Measurements from ENCODE around the gene GNG3. TPM values are rescaled to one million over a fixed set of nuclear protein-coding genes. Genes with fewer than 3 reads are reported as not detected.

Gene GNG3
- total and polyA plus RNA-seq, 2 of the 8 experiments (the other 6 are each of a cell fraction or from before 2014, with no cell fraction given), result 4.9 to 12.1 TPM

- Histone ChIP-seq H3K14ac (ENCODE audit: insufficient read length) (no peak overlapping the region), H2AK5ac (ENCODE audit: low read depth, low read length) (no peak overlapping the region), H3K79me2 (ENCODE audit: control insufficient read depth in 1 of 2, insufficient read depth in 2 of 2, low read length in 2 of 2) (peaks cover 0 to 12% of the 10 kb centered on the region in 2 experiments; a peak in 2 of 4 replicates), H3K23ac (ENCODE audit: insufficient read length) (no peak overlapping the region), H3K79me1 (ENCODE audit: low read depth, low read length) (peaks cover 2% of the 10 kb centered on the region; the same call in 1 of the 2 replicates), H3K27me3 (replicated peaks in 1 of 4; ENCODE audit: control insufficient read depth in 3 of 4, extremely low read depth in 1 of 4, insufficient read depth in 3 of 4, low read length in 3 of 4) (no peaks in the 10 kb centered on the region), H3K27ac (ENCODE audit: low read depth, low read length) (no peak overlapping the region), H3K9ac (replicated peaks in 1 of 4; ENCODE audit: extremely low read depth in 1 of 4, low read depth in 3 of 4, low read length in 3 of 4) (no peak overlapping the region), H4K8ac (ENCODE audit: extremely low read depth, insufficient read depth, low read length) (no peak overlapping the region), H4K5ac (ENCODE audit: insufficient read length, low read depth, low read length) (no peak overlapping the region), H4K91ac (replicated peaks; ENCODE audit: insufficient read length, low read length) (no peak overlapping the region), H2BK5ac (ENCODE audit: low read depth, low read length) (no peak overlapping the region), H2BK15ac (ENCODE audit: low read length) (no peak overlapping the region), H3K4ac (replicated peaks; ENCODE audit: insufficient read length, low read depth, low read length) (no peak overlapping the region), H2AFZ (ENCODE audit: low read length) (no peak overlapping the region), H3K9me3 (ENCODE audit: insufficient read depth in 2 of 2, low read depth in 1 of 2, low read length in 1 of 2) (no peaks in the 10 kb centered on the region), H3K18ac (ENCODE audit: extremely low read depth, low read length) (no peak overlapping the region), H2BK120ac (replicated peaks; ENCODE audit: low read depth, low read length) (no peak overlapping the region), H3K56ac (replicated peaks; ENCODE audit: insufficient read length, low read depth, low read length) (no peak overlapping the region), H2BK20ac (ENCODE audit: low read length) (no peak overlapping the region), H3K4me3 (ENCODE audit: extremely low read depth in 1 of 4, insufficient read depth in 2 of 4, low read depth in 3 of 4, low read length in 4 of 4) (no peak overlapping the region), H3K36me3 (ENCODE audit: control insufficient read depth in 2 of 4, insufficient read depth in 4 of 4, low read length in 3 of 4) (peaks cover 0 to 3% (median under 1%) of the 10 kb centered on the region in 4 experiments; a peak in 2 of 8 replicates), H4K20me1 (replicated peaks in 1 of 2; ENCODE audit: control insufficient read depth in 1 of 2, insufficient read depth in 2 of 2, low read length in 2 of 2) (peaks cover 0 to 1% of the 10 kb centered on the region in 2 experiments), H2BK12ac (ENCODE audit: low read depth, low read length) (no peak overlapping the region), H3K4me1 (replicated peaks in 1 of 4; ENCODE audit: control insufficient read depth in 3 of 4, insufficient read depth in 4 of 4, low read length in 3 of 4) (peaks cover 0 to 8% (median 4%) of the 10 kb centered on the region in 4 experiments; a peak in 3 of 7 replicates), H3K4me2 (ENCODE audit: insufficient read depth in 1 of 2, low read depth in 2 of 2, low read length in 2 of 2) (no peak overlapping the region), H3K23me2 (ENCODE audit: low read depth, low read length) (peaks cover 3% of the 10 kb centered on the region; the same call in 1 of the 2 replicates)
- ChIA-PET CTCF (ENCODE audit: partially characterized antibody) (interaction anchor here (1.6 to 8.2 kb wide), 3 partner anchors 11 to 91 kb away, joined by 6 to 114 read pairs (median 21); partner anchors contain the start of genes BSCL2, GNG3, LRRN4CL and TUT1), POLR2A (ENCODE audit: partially characterized antibody) (interaction anchor here (50.4 to 61.4 kb wide), 2 partner anchors 9 to 22 kb away, joined by 2041 read pairs; partner anchors contain the start of genes BSCL2, C11orf98, CSKMT and GANAB)
- FAIRE-seq (no peak), DNase-seq (ENCODE audit: low read depth in 1 of 2, low spot score in 2 of 2) (no peak)
- 86% methylated on average over 7 of the region's 7 CpGs; no CpG with 5 or more reads in 1 of the 2 experiments for WGBS, 2 experiments (ENCODE audit: extremely low coverage in 1 of 2, insufficient coverage in 1 of 2, insufficient read length in 1 of 2, insufficient replicate concordance in 2 of 2, low coverage in 1 of 2, low lambda C conversion rate in 2 of 2, missing lambda C conversion rate in 1 of 2)
- TF ChIP-seq HDAC6 (IDR thresholded peaks at IDR 0.05; ENCODE audit: low read depth, low read length) (no peak), JUN (IDR thresholded peaks at IDR 0.05; ENCODE audit: low read depth, low read length) (no peak), CREB1 (IDR thresholded peaks at IDR 0.05) (no peak), POLR2AphosphoS5 (IDR thresholded peaks at IDR 0.05; ENCODE audit: low read depth, low read length) (no peak), SIX5 (IDR thresholded peaks at IDR 0.05; ENCODE audit: low read depth, low read length) (no peak), CTBP2 (IDR thresholded peaks at IDR 0.05; ENCODE audit: borderline replicate concordance, insufficient read depth, insufficient read length, low read length) (no peak), KDM1A (IDR thresholded peaks at IDR 0.05; ENCODE audit: borderline replicate concordance, low read length) (no peak), SUZ12 (IDR thresholded peaks at IDR 0.05; ENCODE audit: low read length) (no peak), BRCA1 (IDR thresholded peaks at IDR 0.05; ENCODE audit: low read depth, low read length) (no peak), EP300 (IDR thresholded peaks at IDR 0.05; ENCODE audit: borderline replicate concordance in 1 of 2, low read depth in 2 of 2, low read length in 2 of 2) (no peak), TAF1 (IDR thresholded peaks at IDR 0.05; ENCODE audit: low read depth, low read length) (no peak), SP1 (IDR thresholded peaks at IDR 0.05; ENCODE audit: low read depth, low read length) (no peak)
- TF ChIP-seq, protein P1, sequence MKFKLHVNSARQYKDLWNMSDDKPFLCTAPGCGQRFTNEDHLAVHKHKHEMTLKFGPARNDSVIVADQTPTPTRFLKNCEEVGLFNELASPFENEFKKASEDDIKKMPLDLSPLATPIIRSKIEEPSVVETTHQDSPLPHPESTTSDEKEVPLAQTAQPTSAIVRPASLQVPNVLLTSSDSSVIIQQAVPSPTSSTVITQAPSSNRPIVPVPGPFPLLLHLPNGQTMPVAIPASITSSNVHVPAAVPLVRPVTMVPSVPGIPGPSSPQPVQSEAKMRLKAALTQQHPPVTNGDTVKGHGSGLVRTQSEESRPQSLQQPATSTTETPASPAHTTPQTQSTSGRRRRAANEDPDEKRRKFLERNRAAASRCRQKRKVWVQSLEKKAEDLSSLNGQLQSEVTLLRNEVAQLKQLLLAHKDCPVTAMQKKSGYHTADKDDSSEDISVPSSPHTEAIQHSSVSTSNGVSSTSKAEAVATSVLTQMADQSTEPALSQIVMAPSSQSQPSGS (IDR thresholded peaks at IDR 0.05; ENCODE audit: low read length), result no peak
Observed at GRCh38 chr11:62682518-62682917, 25.0 kb upstream of the GNG3 start.
